ENCODE results near the gene KIF1B.

GRCh38 chr1:10325521-10325920 lies 115.2 kb downstream of the KIF1B start:
- no peak for TF ChIP-seq REST (IDR thresholded peaks at IDR 0.05; ENCODE audit: low read depth)
- TF ChIP-seq CEBPB (IDR thresholded peaks at IDR 0.05) = no peak
- no peak for TF ChIP-seq EGR1 (IDR thresholded peaks at IDR 0.05)
- no peak for TF ChIP-seq YY1 (IDR thresholded peaks at IDR 0.05; ENCODE audit: low read depth)
- no peak for TF ChIP-seq CREB1 (IDR thresholded peaks at IDR 0.05; ENCODE audit: low read depth)
- no peak for TF ChIP-seq RAD21 (IDR thresholded peaks at IDR 0.05; ENCODE audit: low read depth)
- TF ChIP-seq, protein P1, sequence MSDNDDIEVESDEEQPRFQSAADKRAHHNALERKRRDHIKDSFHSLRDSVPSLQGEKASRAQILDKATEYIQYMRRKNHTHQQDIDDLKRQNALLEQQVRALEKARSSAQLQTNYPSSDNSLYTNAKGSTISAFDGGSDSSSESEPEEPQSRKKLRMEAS (IDR thresholded peaks at IDR 0.05) = no peak
- no peak for TF ChIP-seq NFIC (IDR thresholded peaks at IDR 0.05)
- TF ChIP-seq, protein P2, sequence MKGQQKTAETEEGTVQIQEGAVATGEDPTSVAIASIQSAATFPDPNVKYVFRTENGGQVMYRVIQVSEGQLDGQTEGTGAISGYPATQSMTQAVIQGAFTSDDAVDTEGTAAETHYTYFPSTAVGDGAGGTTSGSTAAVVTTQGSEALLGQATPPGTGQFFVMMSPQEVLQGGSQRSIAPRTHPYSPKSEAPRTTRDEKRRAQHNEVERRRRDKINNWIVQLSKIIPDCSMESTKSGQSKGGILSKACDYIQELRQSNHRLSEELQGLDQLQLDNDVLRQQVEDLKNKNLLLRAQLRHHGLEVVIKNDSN (IDR thresholded peaks at IDR 0.05) = no peak
- TF ChIP-seq EP300 (IDR thresholded peaks at IDR 0.05; ENCODE audit: borderline replicate concordance) = no peak

Measured in Ishikawa (cell line).